MCF 10A (cell line): ENCODE measurements around the gene GRM5. TPM values are rescaled to one million over a fixed set of nuclear protein-coding genes. Genes with fewer than 3 reads are reported as not detected.
"Not testable (repeated sequence)": the region's sequence is repeated elsewhere in the genome, so short reads cannot be mapped to it uniquely, and the experiment has no call there.

ENCODE experiments used
- BruUV-seq: library from RNA; stranded (reverse); fragments of 400-500 nt; replicated peaks from 2 replicates; lab custom pipeline; 2021; lab: Mats Ljungman, UMichigan
- CTCF ChIA-PET: fragments of 300-600 bp; sonication (Branson Sonifier 250); formaldehyde crosslinking; extraction: SDS; loops from one replicate; lab custom pipeline; 2021; ENCODE audit warnings: antibody characterized with exemption, inconsistent platforms; lab: Yijun Ruan, JAX
- POLR2A ChIA-PET: fragments of 300-600, 350-650 bp; sonication (Branson Sonifier 250); formaldehyde crosslinking; extraction: SDS; loops from one replicate; lab custom pipeline; 2020; ENCODE audit warnings: antibody characterized with exemption, inconsistent platforms; lab: Yijun Ruan, JAX
- DNase-seq: peaks from one replicate; pipeline ENCODE4 v3.0.0-alpha.2; 2018; ENCODE audit not compliant: unreplicated experiment
- H3K27ac Mint-ChIP-seq: one replicate; pipeline ENCODE4 v1.8.0; 2022; ENCODE audit warnings: mild to moderate bottlenecking, low read depth, mixed read lengths; ENCODE audit not compliant: unreplicated experiment
- H3K27me3 Mint-ChIP-seq: one replicate; pipeline ENCODE4 v1.8.0; 2022; ENCODE audit warnings: mixed read lengths; ENCODE audit not compliant: insufficient read depth, unreplicated experiment
- H3K36me3 Mint-ChIP-seq: one replicate; pipeline ENCODE4 v1.8.0; 2022; ENCODE audit warnings: mild to moderate bottlenecking, moderate library complexity, mixed read lengths; ENCODE audit not compliant: insufficient read depth, unreplicated experiment
- H3K4me1 Mint-ChIP-seq: one replicate; pipeline ENCODE4 v1.8.0; 2022; ENCODE audit warnings: mixed read lengths; ENCODE audit not compliant: insufficient read depth, unreplicated experiment
- H3K4me3 Mint-ChIP-seq: one replicate; pipeline ENCODE4 v1.8.0; 2022; ENCODE audit warnings: mild to moderate bottlenecking, moderate library complexity, mixed read lengths; ENCODE audit not compliant: unreplicated experiment
- H3K9me3 Mint-ChIP-seq: one replicate; pipeline ENCODE4 v1.8.0; 2022; ENCODE audit warnings: mixed read lengths; ENCODE audit not compliant: unreplicated experiment
- intact Hi-C: fragments of 100-400 bp; cut with micrococcal nuclease; formaldehyde crosslinking; loops from 2 replicates; pipeline ENCODE4 v1.14.1; 2022
- total RNA-seq: library from RNA; stranded (reverse); gene quantifications from 2 replicates; pipeline ENCODE4 v1.2.3, GENCODE V29; 2022
- TF ChIP-seq, protein P1 (sequence below): fragments of 200-600 bp; IDR thresholded peaks from one replicate; pipeline ENCODE4 v1.8.0; 2022; ENCODE audit warnings: antibody characterized with exemption, mild to moderate bottlenecking; ENCODE audit not compliant: unreplicated experiment

Gene GRM5
- total RNA-seq, 1 experiment from 2014 or later, result not detected

- DNase-seq, result no peak
- Mint-ChIP-seq H3K4me3 (no peak overlapping the region), H3K9me3 (no peaks in the 10 kb centered on the region), H3K36me3 (no peaks in the 10 kb centered on the region), H3K27ac (no peak overlapping the region), H3K27me3 (peaks cover 66% of the 10 kb centered on the region), H3K4me1 (no peaks in the 10 kb centered on the region)
- intact Hi-C loops, result no loop called here
- ChIA-PET POLR2A (no interaction called here), CTCF (no interaction called here)
- TF ChIP-seq, protein P1, sequence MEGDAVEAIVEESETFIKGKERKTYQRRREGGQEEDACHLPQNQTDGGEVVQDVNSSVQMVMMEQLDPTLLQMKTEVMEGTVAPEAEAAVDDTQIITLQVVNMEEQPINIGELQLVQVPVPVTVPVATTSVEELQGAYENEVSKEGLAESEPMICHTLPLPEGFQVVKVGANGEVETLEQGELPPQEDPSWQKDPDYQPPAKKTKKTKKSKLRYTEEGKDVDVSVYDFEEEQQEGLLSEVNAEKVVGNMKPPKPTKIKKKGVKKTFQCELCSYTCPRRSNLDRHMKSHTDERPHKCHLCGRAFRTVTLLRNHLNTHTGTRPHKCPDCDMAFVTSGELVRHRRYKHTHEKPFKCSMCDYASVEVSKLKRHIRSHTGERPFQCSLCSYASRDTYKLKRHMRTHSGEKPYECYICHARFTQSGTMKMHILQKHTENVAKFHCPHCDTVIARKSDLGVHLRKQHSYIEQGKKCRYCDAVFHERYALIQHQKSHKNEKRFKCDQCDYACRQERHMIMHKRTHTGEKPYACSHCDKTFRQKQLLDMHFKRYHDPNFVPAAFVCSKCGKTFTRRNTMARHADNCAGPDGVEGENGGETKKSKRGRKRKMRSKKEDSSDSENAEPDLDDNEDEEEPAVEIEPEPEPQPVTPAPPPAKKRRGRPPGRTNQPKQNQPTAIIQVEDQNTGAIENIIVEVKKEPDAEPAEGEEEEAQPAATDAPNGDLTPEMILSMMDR, result no peak
- BruUV-seq, result no TSS peak
Measured at GRCh38 chr11:89065066-89065465, 716 bp downstream of the GRM5 start.

DNA sequence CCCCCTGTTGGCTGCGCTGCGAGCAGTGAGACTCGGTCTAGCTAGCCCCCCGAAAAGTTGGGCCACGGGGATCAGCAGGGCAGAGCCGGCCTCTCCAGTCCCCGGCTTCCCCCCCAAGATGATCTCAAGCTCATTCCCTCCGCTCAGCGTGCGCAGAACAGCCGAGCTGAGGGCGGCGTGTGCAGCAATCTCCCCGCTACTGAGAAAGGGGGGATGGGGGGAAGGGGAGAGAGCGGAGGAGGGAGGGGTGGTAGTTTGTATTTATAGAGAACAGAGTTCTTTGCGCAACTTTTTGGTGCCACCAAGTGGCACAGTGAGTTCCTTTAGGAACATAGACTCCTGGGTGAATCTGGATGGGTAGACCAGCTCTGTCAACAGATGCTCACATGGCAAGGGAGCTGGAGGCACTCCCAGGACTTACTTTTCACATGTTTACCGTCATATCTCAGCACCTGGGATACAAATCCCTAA lies 2.3 kb downstream of the GRM5 start:
- H3K36me3 Mint-ChIP-seq, H3K27ac Mint-ChIP-seq, intact Hi-C loops, H3K9me3 Mint-ChIP-seq, H3K4me1 Mint-ChIP-seq, H3K4me3 Mint-ChIP-seq, POLR2A ChIA-PET, DNase-seq, CTCF ChIA-PET, BruUV-seq: not testable (repeated sequence)
- peaks cover 60% of the 10 kb centered on the region for H3K27me3 Mint-ChIP-seq

DNA sequence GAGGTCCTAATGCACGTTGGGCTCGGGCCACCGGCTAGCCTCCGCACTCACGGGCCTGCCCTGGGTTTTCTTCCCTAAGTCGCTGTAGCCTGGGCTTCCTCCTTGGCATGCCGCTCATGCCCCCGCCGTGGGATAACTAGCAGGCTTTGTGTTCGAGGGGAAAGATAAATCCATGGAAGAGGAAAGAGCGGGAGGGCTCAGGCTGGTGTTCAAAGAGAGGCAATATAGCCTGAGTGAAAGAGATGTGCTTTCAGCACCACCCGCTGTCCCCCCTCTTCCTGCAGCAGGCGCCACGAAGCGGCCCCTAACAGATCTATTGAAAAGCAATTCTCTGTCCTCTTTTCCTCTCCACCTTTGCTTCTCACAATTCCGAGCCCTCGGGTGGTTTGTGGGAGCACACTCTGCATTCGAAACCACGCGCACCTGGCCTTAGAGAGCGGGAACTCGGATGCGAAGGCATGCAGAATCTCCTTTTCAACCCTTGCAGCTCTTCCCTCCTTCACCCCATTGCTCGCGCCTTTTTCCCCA lies 2.9 kb downstream of the GRM5 start:
- intact Hi-C loops, DNase-seq, H3K4me1 Mint-ChIP-seq, H3K9me3 Mint-ChIP-seq, H3K27ac Mint-ChIP-seq, BruUV-seq, H3K36me3 Mint-ChIP-seq, CTCF ChIA-PET, H3K4me3 Mint-ChIP-seq, POLR2A ChIA-PET: not testable (repeated sequence)
- H3K27me3 Mint-ChIP-seq, result peaks cover 62% of the 10 kb centered on the region

GRCh38 chr11:89061839-89062238 lies 3.9 kb downstream of the GRM5 start:
- H3K27ac Mint-ChIP-seq, H3K36me3 Mint-ChIP-seq, POLR2A ChIA-PET, CTCF ChIA-PET, intact Hi-C loops, H3K4me1 Mint-ChIP-seq, BruUV-seq, H3K4me3 Mint-ChIP-seq, H3K9me3 Mint-ChIP-seq: not testable (repeated sequence)
- DNase-seq, result peak; percentile 7
- H3K27me3 Mint-ChIP-seq, result peaks cover 53% of the 10 kb centered on the region

DNA sequence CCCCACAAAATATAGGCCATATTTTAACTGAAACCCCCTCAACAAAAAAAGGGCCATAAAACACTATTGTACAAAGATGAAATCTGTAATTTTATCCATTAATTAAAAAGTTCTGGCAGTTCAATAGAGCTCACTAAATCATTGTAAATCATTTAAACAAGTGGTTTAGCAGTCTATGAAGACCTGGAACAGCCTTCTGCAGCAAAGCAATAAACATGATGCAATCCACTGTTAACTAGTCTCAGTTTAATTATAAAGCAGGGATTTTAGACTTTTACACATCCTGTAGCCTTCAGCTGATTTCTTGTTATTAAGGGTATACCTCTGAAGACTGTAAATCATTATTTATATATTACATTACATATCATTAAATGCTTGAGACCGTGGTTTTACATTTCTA lies 8.4 kb downstream of the GRM5 start:
- intact Hi-C loops, H3K9me3 Mint-ChIP-seq, DNase-seq, H3K4me3 Mint-ChIP-seq, H3K27ac Mint-ChIP-seq, H3K4me1 Mint-ChIP-seq, POLR2A ChIA-PET, BruUV-seq, CTCF ChIA-PET, H3K36me3 Mint-ChIP-seq: not testable (repeated sequence)
- H3K27me3 Mint-ChIP-seq, result peaks cover 29% of the 10 kb centered on the region

GRCh38 chr11:89052220-89052619 lies 13.6 kb downstream of the GRM5 start:
- POLR2A ChIA-PET, result no interaction called here
- no peak overlapping the region for H3K27ac Mint-ChIP-seq
- no peaks in the 10 kb centered on the region for H3K4me1 Mint-ChIP-seq
- intact Hi-C loops, result no loop called here
- TF ChIP-seq, protein P1, result no peak
- H3K4me3 Mint-ChIP-seq, result no peak overlapping the region
- H3K36me3 Mint-ChIP-seq, result no peaks in the 10 kb centered on the region
- DNase-seq, result no peak
- peaks cover 40% of the 10 kb centered on the region for H3K27me3 Mint-ChIP-seq
- no TSS peak for BruUV-seq
- CTCF ChIA-PET, result no interaction called here
- H3K9me3 Mint-ChIP-seq, result no peaks in the 10 kb centered on the region

- CTCF ChIA-PET, H3K4me1 Mint-ChIP-seq, DNase-seq, H3K4me3 Mint-ChIP-seq, H3K36me3 Mint-ChIP-seq, POLR2A ChIA-PET, BruUV-seq, intact Hi-C loops, H3K27ac Mint-ChIP-seq, H3K9me3 Mint-ChIP-seq: not testable (repeated sequence)
- H3K27me3 Mint-ChIP-seq, result peaks cover 51% of the 10 kb centered on the region
Measured at GRCh38 chr11:89047159-89047558, 18.6 kb downstream of the GRM5 start.

GRCh38 chr11:89043861-89044588 lies 21.8 kb downstream of the GRM5 start:
- POLR2A ChIA-PET, BruUV-seq, H3K27ac Mint-ChIP-seq, intact Hi-C loops, H3K9me3 Mint-ChIP-seq, H3K36me3 Mint-ChIP-seq, CTCF ChIA-PET, H3K4me1 Mint-ChIP-seq, DNase-seq, H3K4me3 Mint-ChIP-seq: not testable (repeated sequence)
- H3K27me3 Mint-ChIP-seq, result peaks cover 54% of the 10 kb centered on the region
